HepG2 (cell line): Measurements from ENCODE around the gene RBP7. TPM values are rescaled to one million over a fixed set of nuclear protein-coding genes. Genes with fewer than 3 reads are reported as not detected.
"Not testable (repeated sequence)": the region's sequence is repeated elsewhere in the genome, so short reads cannot be mapped to it uniquely, and the experiment has no call there.

Source experiments
- ATAC-seq: fragments of 200-7000 bp; cut with Tn5 transposase; 3 replicates; pipeline ENCODE4 v1.9.1; 2020; ENCODE audit warnings: mild to moderate bottlenecking, moderate library complexity
- BruUV-seq: library from RNA; stranded (reverse); fragments of 400-500 nt; replicated peaks from 2 replicates; lab custom pipeline; 2021; lab: Mats Ljungman, UMichigan
- CTCF ChIA-PET: fragments of 300-600 bp; formaldehyde crosslinking; extraction: SDS; loops from one replicate; lab custom pipeline; 2021; ENCODE audit warnings: low total read pairs, inconsistent platforms, low intra/inter-chr PET ratio; lab: Yijun Ruan, JAX
- POLR2A ChIA-PET: fragments of 350-600 bp; sonication (Branson Sonifier 250); formaldehyde crosslinking; loops from one replicate; lab custom pipeline; 2020; ENCODE audit warnings: antibody characterized with exemption, inconsistent platforms; lab: Yijun Ruan, JAX
- DNase-seq: peaks from one replicate; pipeline ENCODE4 v3.0.0-alpha.2; 2015; ENCODE audit warnings: low spot score
- FAIRE-seq: peaks from 3 replicates; lab custom pipeline; 2011; peaks lifted over from hg19 to GRCh38; lab: Jason Lieb, UNC
- H2AFZ ChIP-seq: one replicate; pipeline ENCODE4 v1.6.1; 2011; ENCODE audit warnings: low read length, inconsistent platforms
- H3K27ac ChIP-seq: fragments of 300-600 bp; 3 replicates; pipeline ENCODE4 v1.8.0; 2011; ENCODE audit warnings: mixed run types, mild to moderate bottlenecking, mixed read lengths, low read length, inconsistent platforms; ENCODE audit not compliant: insufficient read depth; ENCODE audit errors: extremely low read length
- H3K27me3 ChIP-seq, 2 experiments: fragments of 200-600 bp in 1 of 2; 2 replicates in 1 of 2; 3 replicates in 1 of 2; pipeline versions ENCODE4 v1.6.0 to v1.8.0; 2011; ENCODE audit warnings: low read length in 2 of 2, mild to moderate bottlenecking in 2 of 2, moderate library complexity in 2 of 2, inconsistent platforms in 1 of 2; ENCODE audit not compliant: insufficient read depth in 2 of 2, control insufficient read depth in 1 of 2
- H3K36me3 ChIP-seq, 2 experiments: fragments of 200-600 bp in 1 of 2; replicated peaks in 1 of 2; 2 replicates in 1 of 2; 3 replicates in 1 of 2; pipeline versions ENCODE4 v1.5.1 to v1.8.0; 2011; ENCODE audit warnings: low read length in 2 of 2, inconsistent platforms in 1 of 2; ENCODE audit not compliant: insufficient read depth in 2 of 2, control insufficient read depth in 1 of 2
- H3K4me1 ChIP-seq: 2 replicates; pipeline ENCODE4 v1.5.1; 2012; ENCODE audit warnings: low read length, inconsistent platforms; ENCODE audit not compliant: insufficient read depth
- H3K4me2 ChIP-seq: 2 replicates; pipeline ENCODE4 v1.6.0; 2011; ENCODE audit warnings: low read depth, low read length, inconsistent platforms
- H3K4me3 ChIP-seq, 3 experiments: fragments of 200-600 bp in 1 of 3; sonication (generic), shearing (Covaris generic) in 1 of 3; replicated peaks in 1 of 3; 2 replicates each; pipeline ENCODE4 v1.5.1; 2011 to 2016; ENCODE audit warnings: low read length in 3 of 3, inconsistent platforms in 2 of 3, low read depth in 2 of 3, mild to moderate bottlenecking in 2 of 3, control low read depth in 1 of 3, mixed read lengths in 1 of 3; ENCODE audit not compliant: insufficient read depth in 1 of 3
- H3K79me2 ChIP-seq: one replicate; pipeline ENCODE4 v1.6.1; 2011; ENCODE audit warnings: low read length, inconsistent platforms; ENCODE audit not compliant: insufficient read depth
- H3K9ac ChIP-seq: 2 replicates; pipeline ENCODE4 v1.6.0; 2011; ENCODE audit warnings: mild to moderate bottlenecking, low read depth, low read length, inconsistent platforms; ENCODE audit not compliant: insufficient read depth
- H3K9me3 ChIP-seq: 2 replicates; pipeline ENCODE4 v1.5.1; 2012; ENCODE audit warnings: mild to moderate bottlenecking, low read length
- H4K20me1 ChIP-seq: 2 replicates; pipeline ENCODE4 v1.6.0; 2011; ENCODE audit warnings: inconsistent platforms, mild to moderate bottlenecking, low read length, moderate library complexity; ENCODE audit not compliant: insufficient read depth
- BCL6 ChIP-seq: IDR thresholded peaks from 2 replicates; pipeline ENCODE4 v1.6.1; 2016; ENCODE audit warnings: missing genetic modification reagents, missing compliant biosample characterization
- CEBPB ChIP-seq: IDR thresholded peaks from 2 replicates; pipeline ENCODE4 v1.6.1; 2011; ENCODE audit warnings: low read depth, low read length, improper control_type of control experiment, borderline replicate concordance
- RARA ChIP-seq: IDR thresholded peaks from 2 replicates; pipeline ENCODE4 v1.6.1; 2016; ENCODE audit warnings: missing genetic modification reagents, missing compliant biosample characterization
- RNF2 ChIP-seq: fragments of 450-650 bp; conservative IDR thresholded peaks from 2 replicates; pipeline ENCODE4 v1.6.1; 2016; ENCODE audit warnings: low read depth
- WGBS: methylation state at CpG from one replicate; pipeline ENCODE4 v1.1.6; 2017; ENCODE audit warnings: low lambda C conversion rate; 5-methylcytosine and 5-hydroxymethylcytosine counted together
- in situ Hi-C: cut with HindIII; loops from 2 replicates; pipeline ENCODE4 v1.10.0; 2017; ENCODE audit warnings: low pct_unique_long_range_greater_than_20kb; ENCODE audit not compliant: extremely low pct_ligation_motif_present
- intact Hi-C: fragments of 100-400 bp; cut with micrococcal nuclease; formaldehyde crosslinking; loops from one replicate; pipeline ENCODE4 v1.10.0; 2022; ENCODE audit not compliant: unreplicated experiment
- polyA plus RNA-seq, 8 experiments: library from polyadenylated mRNA; depleted of rRNA in 3 of 8; stranded (reverse) in 7 of 8; unstranded in 1 of 8; fragments of >200 nt; fragmentation: Illumina TruSeq in 4 of 8; extraction: Trizol in 4 of 8; gene quantifications; 2 replicates each; pipeline versions ENCODE4 v1.2.1 to v1.2.3, GENCODE V29; 2011 to 2016; ENCODE audit warnings: low read depth in 4 of 8, missing spikeins in 1 of 8, mixed read lengths in 1 of 8; ENCODE audit not compliant: insufficient read depth in 1 of 8
- total RNA-seq, 5 experiments: library from RNA; depleted of rRNA; stranded (reverse); fragments of >200 nt; fragmentation: Illumina TruSeq; extraction: Trizol; gene quantifications; 2 replicates each; pipeline ENCODE4 v1.2.3, GENCODE V29; 2016; ENCODE audit warnings: low read depth in 1 of 5

RBP7 gene
- total and polyA plus RNA-seq, 2 of the 13 experiments (the other 11 are each of a cell fraction or from before 2014, with no cell fraction given), result 1.6 to 2.0 TPM

GRCh38 chr1:10027027-10027426, 30.0 kb downstream of the RBP7 start (continued):
- no peak for TF ChIP-seq RARA (CRISPR knock-in tag)

GRCh38 chr1:10028956-10029500, 32.0 kb downstream of the RBP7 start:
- peak overlapping the region; percentile 53 for H3K4me2 ChIP-seq
- H2AFZ ChIP-seq, intact Hi-C loops, ATAC-seq, POLR2A ChIA-PET, H4K20me1 ChIP-seq, H3K9ac ChIP-seq, in situ Hi-C loops, H3K79me2 ChIP-seq, H3K4me3 ChIP-seq, H3K9me3 ChIP-seq, H3K27ac ChIP-seq, H3K4me1 ChIP-seq, FAIRE-seq, DNase-seq, BruUV-seq, H3K27me3 ChIP-seq, CTCF ChIA-PET, H3K36me3 ChIP-seq: not testable (repeated sequence)
- peak; percentile 4; the same call in 1 of the 2 replicates for TF ChIP-seq CEBPB
- 34% methylated on average over 13 of the region's 24 CpGs for WGBS

GRCh38 chr1:10031461-10031860, 34.4 kb downstream of the RBP7 start:
- no peak overlapping the region for H3K9ac ChIP-seq
- no peaks in the 10 kb centered on the region for H3K36me3 ChIP-seq
- POLR2A ChIA-PET, result no interaction called here
- no peaks in the 10 kb centered on the region for H4K20me1 ChIP-seq
- FAIRE-seq (no peak), ATAC-seq (no peak), DNase-seq (no peak)
- TF ChIP-seq RNF2, result no peak
- TF ChIP-seq BCL6 (CRISPR knock-in tag), result peak; percentile 80
- H3K4me3 ChIP-seq, result no peak overlapping the region
- CTCF ChIA-PET, result interaction anchor here (2.7 kb wide), 1 partner anchor 156 kb away, joined by 16 read pairs; no protein-coding TSS in a partner anchor
- peaks cover 11% of the 10 kb centered on the region for H3K4me1 ChIP-seq
- H2AFZ ChIP-seq, result no peak overlapping the region
- in situ Hi-C loops, result loop anchor here (5.0 to 10.0 kb wide), 2 partner anchors 89 to 157 kb away; partner anchors contain the start of genes LZIC and NMNAT1
- BruUV-seq, result no TSS peak
- intact Hi-C loops, result no loop called here
- no peak overlapping the region for H3K27ac ChIP-seq
- H3K9me3 ChIP-seq, result no peaks in the 10 kb centered on the region
- no peak overlapping the region for H3K4me2 ChIP-seq
- H3K27me3 ChIP-seq, result no peaks in the 10 kb centered on the region; a peak in 1 of 5 replicates
- WGBS, result 97% methylated on average over 3 of the region's 3 CpGs
- peaks cover 23% of the 10 kb centered on the region for H3K79me2 ChIP-seq
